Measurements from ENCODE around the gene PLXDC2.

Gene PLXDC2

DNA sequence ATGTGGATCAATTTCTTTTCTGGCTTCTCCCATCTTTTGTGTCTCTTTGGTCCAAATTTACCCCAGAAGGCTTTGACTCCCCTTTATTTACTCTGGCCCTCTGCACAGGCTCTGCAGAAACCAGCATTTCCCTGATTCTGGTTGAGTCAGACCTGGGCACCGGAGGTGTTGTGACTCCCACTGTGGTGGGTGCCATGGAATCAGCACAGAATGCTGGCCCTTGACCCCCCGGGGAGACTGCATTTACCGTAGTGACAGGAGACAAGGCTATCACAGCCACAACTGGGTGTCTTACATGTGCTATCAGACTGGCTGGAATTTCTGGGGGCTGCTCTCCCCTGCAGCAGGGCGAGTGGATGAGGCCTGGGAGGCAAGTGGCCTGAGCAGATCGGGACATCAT lies 37.6 kb downstream of the PLXDC2 start:
- Histone ChIP-seq H3K4me1 (ENCODE audit: control insufficient read depth, low read length) (no peaks in the 10 kb centered on the region), H3K36me3 (ENCODE audit: control insufficient read depth, low read length) (no peaks in the 10 kb centered on the region), H3K27me3 (ENCODE audit: control insufficient read depth, low read length) (no peaks in the 10 kb centered on the region), H3K9me2 (replicated peaks; ENCODE audit: control insufficient read depth, low read length) (no peaks in the 10 kb centered on the region), H4K20me1 (ENCODE audit: control insufficient read depth, insufficient read depth, low read depth, low read length) (no peaks in the 10 kb centered on the region), H3K9me3 (ENCODE audit: control insufficient read depth, insufficient read depth, low read length) (no peaks in the 10 kb centered on the region), H3K4me3 (ENCODE audit: low read length) (no peak overlapping the region), H3F3A (ENCODE audit: control insufficient read depth, insufficient read depth) (no peaks in the 10 kb centered on the region), H3K79me2 (ENCODE audit: control insufficient read depth, low read length) (no peaks in the 10 kb centered on the region), H3K4me2 (ENCODE audit: low read length) (no peak overlapping the region), H3K27ac (ENCODE audit: low read depth, low read length) (no peak overlapping the region)
- TF ChIP-seq, protein P1, sequence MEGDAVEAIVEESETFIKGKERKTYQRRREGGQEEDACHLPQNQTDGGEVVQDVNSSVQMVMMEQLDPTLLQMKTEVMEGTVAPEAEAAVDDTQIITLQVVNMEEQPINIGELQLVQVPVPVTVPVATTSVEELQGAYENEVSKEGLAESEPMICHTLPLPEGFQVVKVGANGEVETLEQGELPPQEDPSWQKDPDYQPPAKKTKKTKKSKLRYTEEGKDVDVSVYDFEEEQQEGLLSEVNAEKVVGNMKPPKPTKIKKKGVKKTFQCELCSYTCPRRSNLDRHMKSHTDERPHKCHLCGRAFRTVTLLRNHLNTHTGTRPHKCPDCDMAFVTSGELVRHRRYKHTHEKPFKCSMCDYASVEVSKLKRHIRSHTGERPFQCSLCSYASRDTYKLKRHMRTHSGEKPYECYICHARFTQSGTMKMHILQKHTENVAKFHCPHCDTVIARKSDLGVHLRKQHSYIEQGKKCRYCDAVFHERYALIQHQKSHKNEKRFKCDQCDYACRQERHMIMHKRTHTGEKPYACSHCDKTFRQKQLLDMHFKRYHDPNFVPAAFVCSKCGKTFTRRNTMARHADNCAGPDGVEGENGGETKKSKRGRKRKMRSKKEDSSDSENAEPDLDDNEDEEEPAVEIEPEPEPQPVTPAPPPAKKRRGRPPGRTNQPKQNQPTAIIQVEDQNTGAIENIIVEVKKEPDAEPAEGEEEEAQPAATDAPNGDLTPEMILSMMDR (IDR thresholded peaks at IDR 0.05; ENCODE audit: low read depth, low read length, poor library complexity, severe bottlenecking): no peak
- TF ChIP-seq EZH2phosphoT487 (IDR thresholded peaks at IDR 0.05; ENCODE audit: borderline replicate concordance, low read length): no peak

DNA sequence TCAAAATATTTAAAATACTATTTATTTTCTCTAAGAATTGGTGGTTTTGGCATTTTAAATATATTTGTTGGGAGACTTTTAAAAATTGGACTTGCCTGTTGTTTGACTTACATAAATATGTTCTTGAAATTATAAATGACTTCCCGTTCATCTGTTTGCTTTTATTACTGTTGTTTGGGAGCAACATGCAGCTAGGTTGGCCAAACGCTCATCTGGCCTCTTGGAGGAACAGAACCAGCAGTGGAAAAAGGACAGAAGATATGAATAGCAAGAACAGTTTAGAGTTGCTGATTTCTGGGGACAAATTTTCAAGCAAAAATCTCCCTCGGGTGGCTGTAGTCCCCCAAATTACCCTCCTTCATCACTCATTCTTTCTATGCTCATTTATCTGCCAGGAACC lies 41.6 kb downstream of the PLXDC2 start:
- no peak overlapping the region for H3K27ac ChIP-seq (ENCODE audit: low read depth, low read length)
- H3K9me3 ChIP-seq (ENCODE audit: control insufficient read depth, insufficient read depth, low read length): no peaks in the 10 kb centered on the region
- no peaks in the 10 kb centered on the region for H3K79me2 ChIP-seq (ENCODE audit: control insufficient read depth, low read length)
- H3K4me3 ChIP-seq (ENCODE audit: low read length): no peak overlapping the region
- no peaks in the 10 kb centered on the region for H3K36me3 ChIP-seq (ENCODE audit: control insufficient read depth, low read length)
- no peaks in the 10 kb centered on the region for H3K4me1 ChIP-seq (ENCODE audit: control insufficient read depth, low read length)
- TF ChIP-seq EZH2phosphoT487 (IDR thresholded peaks at IDR 0.05; ENCODE audit: borderline replicate concordance, low read length): no peak
- TF ChIP-seq, protein P1 (IDR thresholded peaks at IDR 0.05; ENCODE audit: low read depth, low read length, poor library complexity, severe bottlenecking): no peak
- H3K9me2 ChIP-seq (replicated peaks; ENCODE audit: control insufficient read depth, low read length): no peaks in the 10 kb centered on the region
- no peaks in the 10 kb centered on the region for H3K27me3 ChIP-seq (ENCODE audit: control insufficient read depth, low read length)
- no peak overlapping the region for H3K4me2 ChIP-seq (ENCODE audit: low read length)
- H4K20me1 ChIP-seq (ENCODE audit: control insufficient read depth, insufficient read depth, low read depth, low read length): no peaks in the 10 kb centered on the region
- no peaks in the 10 kb centered on the region for H3F3A ChIP-seq (ENCODE audit: control insufficient read depth, insufficient read depth)

DNA sequence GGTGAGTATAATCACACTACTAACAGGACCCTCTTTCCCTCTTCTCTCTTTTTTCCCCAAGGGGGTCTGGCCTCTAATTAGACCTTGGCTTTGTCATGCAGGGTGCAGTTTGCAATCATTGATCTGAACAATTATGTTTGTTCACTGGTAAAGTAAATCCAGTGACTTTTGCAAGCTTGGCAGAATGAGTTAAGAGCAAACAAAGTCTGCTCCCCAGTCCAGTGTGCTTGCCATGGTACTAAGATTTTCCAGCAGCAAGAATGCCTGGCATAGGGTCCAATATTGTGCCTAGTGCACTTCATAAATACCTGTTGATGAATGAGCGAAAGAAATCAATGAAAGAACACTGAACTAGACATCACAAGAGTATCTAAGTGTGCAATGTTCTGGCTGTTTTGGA lies 43.9 kb downstream of the PLXDC2 start:
- no peaks in the 10 kb centered on the region for H3K79me2 ChIP-seq (ENCODE audit: control insufficient read depth, low read length)
- H3K27ac ChIP-seq (ENCODE audit: low read depth, low read length): no peak overlapping the region
- no peaks in the 10 kb centered on the region for H4K20me1 ChIP-seq (ENCODE audit: control insufficient read depth, insufficient read depth, low read depth, low read length)

More for the DNA sequence above, 43.9 kb downstream of the PLXDC2 start:
- Histone ChIP-seq H3K4me2 (ENCODE audit: low read length) (no peak overlapping the region), H3K4me1 (ENCODE audit: control insufficient read depth, low read length) (no peaks in the 10 kb centered on the region), H3K9me3 (ENCODE audit: control insufficient read depth, insufficient read depth, low read length) (no peaks in the 10 kb centered on the region), H3K27me3 (ENCODE audit: control insufficient read depth, low read length) (no peaks in the 10 kb centered on the region), H3K36me3 (ENCODE audit: control insufficient read depth, low read length) (no peaks in the 10 kb centered on the region), H3K4me3 (ENCODE audit: low read length) (no peak overlapping the region), H3F3A (ENCODE audit: control insufficient read depth, insufficient read depth) (no peaks in the 10 kb centered on the region), H3K9me2 (replicated peaks; ENCODE audit: control insufficient read depth, low read length) (no peaks in the 10 kb centered on the region)
- no peak for TF ChIP-seq EZH2phosphoT487 (IDR thresholded peaks at IDR 0.05; ENCODE audit: borderline replicate concordance, low read length)
- TF ChIP-seq, protein P1 (IDR thresholded peaks at IDR 0.05; ENCODE audit: low read depth, low read length, poor library complexity, severe bottlenecking): no peak
